HepG2 (cell line): Measurements from ENCODE around the gene TBC1D22A. TPM values are rescaled to one million over a fixed set of nuclear protein-coding genes. Genes with fewer than 3 reads are reported as not detected.

Experiments used
- ATAC-seq: fragments of 200-7000 bp; cut with Tn5 transposase; 3 replicates; pipeline ENCODE4 v1.9.1; 2020; ENCODE audit warnings: mild to moderate bottlenecking, moderate library complexity
- BruUV-seq: library from RNA; stranded (reverse); fragments of 400-500 nt; replicated peaks from 2 replicates; lab custom pipeline; 2021; lab: Mats Ljungman, UMichigan
- CTCF ChIA-PET: fragments of 300-600 bp; formaldehyde crosslinking; extraction: SDS; loops from one replicate; lab custom pipeline; 2021; ENCODE audit warnings: low total read pairs, inconsistent platforms, low intra/inter-chr PET ratio; lab: Yijun Ruan, JAX
- POLR2A ChIA-PET: fragments of 350-600 bp; sonication (Branson Sonifier 250); formaldehyde crosslinking; loops from one replicate; lab custom pipeline; 2020; ENCODE audit warnings: antibody characterized with exemption, inconsistent platforms; lab: Yijun Ruan, JAX
- DNase-seq: peaks from one replicate; pipeline ENCODE4 v3.0.0-alpha.2; 2015; ENCODE audit warnings: low spot score
- FAIRE-seq: peaks from 3 replicates; lab custom pipeline; 2011; peaks lifted over from hg19 to GRCh38; lab: Jason Lieb, UNC
- H2AFZ ChIP-seq: one replicate; pipeline ENCODE4 v1.6.1; 2011; ENCODE audit warnings: low read length, inconsistent platforms
- H3K27ac ChIP-seq: fragments of 300-600 bp; 3 replicates; pipeline ENCODE4 v1.8.0; 2011; ENCODE audit warnings: mixed run types, mild to moderate bottlenecking, mixed read lengths, low read length, inconsistent platforms; ENCODE audit not compliant: insufficient read depth; ENCODE audit errors: extremely low read length
- H3K27me3 ChIP-seq, 2 experiments: fragments of 200-600 bp in 1 of 2; 2 replicates in 1 of 2; 3 replicates in 1 of 2; pipeline versions ENCODE4 v1.6.0 to v1.8.0; 2011; ENCODE audit warnings: low read length in 2 of 2, mild to moderate bottlenecking in 2 of 2, moderate library complexity in 2 of 2, inconsistent platforms in 1 of 2; ENCODE audit not compliant: insufficient read depth in 2 of 2, control insufficient read depth in 1 of 2
- H3K36me3 ChIP-seq, 2 experiments: fragments of 200-600 bp in 1 of 2; replicated peaks in 1 of 2; 2 replicates in 1 of 2; 3 replicates in 1 of 2; pipeline versions ENCODE4 v1.5.1 to v1.8.0; 2011; ENCODE audit warnings: low read length in 2 of 2, inconsistent platforms in 1 of 2; ENCODE audit not compliant: insufficient read depth in 2 of 2, control insufficient read depth in 1 of 2
- H3K4me1 ChIP-seq: 2 replicates; pipeline ENCODE4 v1.5.1; 2012; ENCODE audit warnings: low read length, inconsistent platforms; ENCODE audit not compliant: insufficient read depth
- H3K4me2 ChIP-seq: 2 replicates; pipeline ENCODE4 v1.6.0; 2011; ENCODE audit warnings: low read depth, low read length, inconsistent platforms
- H3K4me3 ChIP-seq, 3 experiments: fragments of 200-600 bp in 1 of 3; sonication (generic), shearing (Covaris generic) in 1 of 3; replicated peaks in 1 of 3; 2 replicates each; pipeline ENCODE4 v1.5.1; 2011 to 2016; ENCODE audit warnings: low read length in 3 of 3, inconsistent platforms in 2 of 3, low read depth in 2 of 3, mild to moderate bottlenecking in 2 of 3, control low read depth in 1 of 3, mixed read lengths in 1 of 3; ENCODE audit not compliant: insufficient read depth in 1 of 3
- H3K79me2 ChIP-seq: one replicate; pipeline ENCODE4 v1.6.1; 2011; ENCODE audit warnings: low read length, inconsistent platforms; ENCODE audit not compliant: insufficient read depth
- H3K9ac ChIP-seq: 2 replicates; pipeline ENCODE4 v1.6.0; 2011; ENCODE audit warnings: mild to moderate bottlenecking, low read depth, low read length, inconsistent platforms; ENCODE audit not compliant: insufficient read depth
- H3K9me3 ChIP-seq: 2 replicates; pipeline ENCODE4 v1.5.1; 2012; ENCODE audit warnings: mild to moderate bottlenecking, low read length
- H4K20me1 ChIP-seq: 2 replicates; pipeline ENCODE4 v1.6.0; 2011; ENCODE audit warnings: inconsistent platforms, mild to moderate bottlenecking, low read length, moderate library complexity; ENCODE audit not compliant: insufficient read depth
- ARHGAP35 ChIP-seq: sonication (generic); formaldehyde crosslinking; IDR thresholded peaks from 2 replicates; pipeline ENCODE4 v1.9.0; 2022; ENCODE audit warnings: mild to moderate bottlenecking, inconsistent platforms, moderate library complexity, missing genetic modification reagents, borderline replicate concordance
- ARNT2 ChIP-seq: sonication (generic); formaldehyde crosslinking; IDR thresholded peaks from 2 replicates; pipeline ENCODE4 v1.8.0; 2022; ENCODE audit warnings: mild to moderate bottlenecking, low read depth, missing genetic modification reagents, moderate library complexity
- FOXM1 ChIP-seq: sonication (generic); formaldehyde crosslinking; IDR thresholded peaks from 2 replicates; pipeline ENCODE4 v1.5.0; 2020; ENCODE audit warnings: missing genetic modification reagents
- ISX ChIP-seq: sonication (generic); formaldehyde crosslinking; conservative IDR thresholded peaks from 2 replicates; pipeline ENCODE4 v1.5.0; 2020; ENCODE audit warnings: missing genetic modification reagents
- KLF16 ChIP-seq, 2 experiments: sonication (generic) in 1 of 2; formaldehyde crosslinking in 1 of 2; IDR thresholded peaks; 2 replicates each; pipeline versions ENCODE4 v1.6.1 to v1.8.0; 2016 to 2023; ENCODE audit warnings: missing genetic modification reagents in 2 of 2, missing compliant biosample characterization in 1 of 2
- MAFK ChIP-seq, 2 experiments: IDR thresholded peaks in 1 of 2; conservative IDR thresholded peaks in 1 of 2; 2 replicates each; pipeline ENCODE4 v1.6.1; 2011; ENCODE audit warnings: improper control_type of control experiment in 2 of 2, low read length in 2 of 2
- SIX1 ChIP-seq: sonication (generic); formaldehyde crosslinking; IDR thresholded peaks from 2 replicates; pipeline ENCODE4 v1.4.0; 2020; ENCODE audit warnings: missing genetic modification reagents, borderline replicate concordance
- SMC3 ChIP-seq: IDR thresholded peaks from 2 replicates; pipeline ENCODE4 v1.6.1; 2011; ENCODE audit warnings: low read length, improper control_type of control experiment
- TMF1 ChIP-seq: sonication (generic); formaldehyde crosslinking; IDR thresholded peaks from 2 replicates; pipeline ENCODE4 v1.8.1; 2022; ENCODE audit warnings: low read depth, missing genetic modification reagents
- ZNF224 ChIP-seq: sonication (generic); formaldehyde crosslinking; IDR thresholded peaks from 2 replicates; pipeline ENCODE4 v1.5.0; 2020; ENCODE audit warnings: mild to moderate bottlenecking, missing genetic modification reagents
- ZNF7 ChIP-seq: IDR thresholded peaks from 2 replicates; pipeline ENCODE4 v1.6.1; 2016; ENCODE audit warnings: missing biosample characterization, missing genetic modification reagents
- WGBS: methylation state at CpG from one replicate; pipeline ENCODE4 v1.1.6; 2017; ENCODE audit warnings: low lambda C conversion rate; 5-methylcytosine and 5-hydroxymethylcytosine counted together
- in situ Hi-C: cut with HindIII; loops from 2 replicates; pipeline ENCODE4 v1.10.0; 2017; ENCODE audit warnings: low pct_unique_long_range_greater_than_20kb; ENCODE audit not compliant: extremely low pct_ligation_motif_present
- intact Hi-C: fragments of 100-400 bp; cut with micrococcal nuclease; formaldehyde crosslinking; loops from one replicate; pipeline ENCODE4 v1.10.0; 2022; ENCODE audit not compliant: unreplicated experiment
- polyA plus RNA-seq, 8 experiments: library from polyadenylated mRNA; depleted of rRNA in 3 of 8; stranded (reverse) in 7 of 8; unstranded in 1 of 8; fragments of >200 nt; fragmentation: Illumina TruSeq in 4 of 8; extraction: Trizol in 4 of 8; gene quantifications; 2 replicates each; pipeline versions ENCODE4 v1.2.1 to v1.2.3, GENCODE V29; 2011 to 2016; ENCODE audit warnings: low read depth in 4 of 8, missing spikeins in 1 of 8, mixed read lengths in 1 of 8; ENCODE audit not compliant: insufficient read depth in 1 of 8
- total RNA-seq, 5 experiments: library from RNA; depleted of rRNA; stranded (reverse); fragments of >200 nt; fragmentation: Illumina TruSeq; extraction: Trizol; gene quantifications; 2 replicates each; pipeline ENCODE4 v1.2.3, GENCODE V29; 2016; ENCODE audit warnings: low read depth in 1 of 5
- TF ChIP-seq, protein P1 (sequence below): sonication (generic); formaldehyde crosslinking; IDR thresholded peaks from 2 replicates; pipeline ENCODE4 v1.5.1; 2020; ENCODE audit warnings: mild to moderate bottlenecking, missing genetic modification reagents, moderate library complexity
- TF ChIP-seq, protein P2 (sequence below): sonication (generic); formaldehyde crosslinking; IDR thresholded peaks from 2 replicates; pipeline ENCODE4 v1.9.0; 2021; ENCODE audit warnings: mild to moderate bottlenecking, missing genetic modification reagents

The TBC1D22A gene
- total and polyA plus RNA-seq, 2 of the 13 experiments (the other 11 are each of a cell fraction or from before 2014, with no cell fraction given): 17.3 to 18.0 TPM

DNA sequence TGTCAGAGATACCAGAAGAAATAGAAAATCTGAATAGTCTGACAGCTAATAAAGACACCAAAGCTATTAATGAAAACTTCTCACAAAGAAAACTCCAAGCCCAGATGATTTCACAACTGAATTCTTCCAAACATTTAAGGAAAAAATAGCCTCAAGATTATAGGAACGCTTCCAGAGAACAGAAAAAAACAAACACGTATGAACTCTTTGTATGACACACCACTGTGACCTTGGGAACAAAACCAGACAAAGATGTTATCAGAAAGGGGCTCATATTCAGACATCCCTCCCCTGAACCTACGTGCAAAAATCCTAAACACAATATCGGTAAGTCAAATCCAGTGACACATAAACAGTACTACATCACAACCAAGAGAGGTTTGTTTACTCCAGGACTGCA lies 47.9 kb upstream of the TBC1D22A start:
- DNase-seq: no peak
- ChIA-PET CTCF (no interaction called here), POLR2A (no interaction called here)
- Histone ChIP-seq H3K27ac (no peak overlapping the region), H3K79me2 (no peaks in the 10 kb centered on the region), H3K9ac (no peak overlapping the region), H2AFZ (no peak overlapping the region), H3K4me3 (no peak overlapping the region), H3K4me1 (peaks cover 6% of the 10 kb centered on the region; the same call in 1 of the 2 replicates), H3K4me2 (no peak overlapping the region), H4K20me1 (no peaks in the 10 kb centered on the region; the same call in 1 of the 2 replicates), H3K27me3 (no peaks in the 10 kb centered on the region), H3K9me3 (no peaks in the 10 kb centered on the region), H3K36me3 (peaks cover 15 to 69% of the 10 kb centered on the region in 2 experiments)
- WGBS: 81% methylated on average over 4 of the region's 4 CpGs
- in situ Hi-C loops: no loop called here
- no peak for ATAC-seq
- FAIRE-seq: no peak
- no TSS peak for BruUV-seq
- intact Hi-C loops: no loop called here
- TF ChIP-seq KLF16 (CRISPR knock-in tag; IDR thresholded peaks at IDR 0.05): no peak
- TF ChIP-seq TMF1 (CRISPR knock-in tag): no peak
- TF ChIP-seq ZNF7 (CRISPR knock-in tag): no peak
- TF ChIP-seq, protein P1, sequence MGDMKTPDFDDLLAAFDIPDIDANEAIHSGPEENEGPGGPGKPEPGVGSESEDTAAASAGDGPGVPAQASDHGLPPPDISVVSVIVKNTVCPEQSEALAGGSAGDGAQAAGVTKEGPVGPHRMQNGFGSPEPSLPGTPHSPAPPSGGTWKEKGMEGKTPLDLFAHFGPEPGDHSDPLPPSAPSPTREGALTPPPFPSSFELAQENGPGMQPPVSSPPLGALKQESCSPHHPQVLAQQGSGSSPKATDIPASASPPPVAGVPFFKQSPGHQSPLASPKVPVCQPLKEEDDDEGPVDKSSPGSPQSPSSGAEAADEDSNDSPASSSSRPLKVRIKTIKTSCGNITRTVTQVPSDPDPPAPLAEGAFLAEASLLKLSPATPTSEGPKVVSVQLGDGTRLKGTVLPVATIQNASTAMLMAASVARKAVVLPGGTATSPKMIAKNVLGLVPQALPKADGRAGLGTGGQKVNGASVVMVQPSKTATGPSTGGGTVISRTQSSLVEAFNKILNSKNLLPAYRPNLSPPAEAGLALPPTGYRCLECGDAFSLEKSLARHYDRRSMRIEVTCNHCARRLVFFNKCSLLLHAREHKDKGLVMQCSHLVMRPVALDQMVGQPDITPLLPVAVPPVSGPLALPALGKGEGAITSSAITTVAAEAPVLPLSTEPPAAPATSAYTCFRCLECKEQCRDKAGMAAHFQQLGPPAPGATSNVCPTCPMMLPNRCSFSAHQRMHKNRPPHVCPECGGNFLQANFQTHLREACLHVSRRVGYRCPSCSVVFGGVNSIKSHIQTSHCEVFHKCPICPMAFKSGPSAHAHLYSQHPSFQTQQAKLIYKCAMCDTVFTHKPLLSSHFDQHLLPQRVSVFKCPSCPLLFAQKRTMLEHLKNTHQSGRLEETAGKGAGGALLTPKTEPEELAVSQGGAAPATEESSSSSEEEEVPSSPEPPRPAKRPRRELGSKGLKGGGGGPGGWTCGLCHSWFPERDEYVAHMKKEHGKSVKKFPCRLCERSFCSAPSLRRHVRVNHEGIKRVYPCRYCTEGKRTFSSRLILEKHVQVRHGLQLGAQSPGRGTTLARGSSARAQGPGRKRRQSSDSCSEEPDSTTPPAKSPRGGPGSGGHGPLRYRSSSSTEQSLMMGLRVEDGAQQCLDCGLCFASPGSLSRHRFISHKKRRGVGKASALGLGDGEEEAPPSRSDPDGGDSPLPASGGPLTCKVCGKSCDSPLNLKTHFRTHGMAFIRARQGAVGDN (CRISPR knock-in tag): no peak
- TF ChIP-seq, protein P2, sequence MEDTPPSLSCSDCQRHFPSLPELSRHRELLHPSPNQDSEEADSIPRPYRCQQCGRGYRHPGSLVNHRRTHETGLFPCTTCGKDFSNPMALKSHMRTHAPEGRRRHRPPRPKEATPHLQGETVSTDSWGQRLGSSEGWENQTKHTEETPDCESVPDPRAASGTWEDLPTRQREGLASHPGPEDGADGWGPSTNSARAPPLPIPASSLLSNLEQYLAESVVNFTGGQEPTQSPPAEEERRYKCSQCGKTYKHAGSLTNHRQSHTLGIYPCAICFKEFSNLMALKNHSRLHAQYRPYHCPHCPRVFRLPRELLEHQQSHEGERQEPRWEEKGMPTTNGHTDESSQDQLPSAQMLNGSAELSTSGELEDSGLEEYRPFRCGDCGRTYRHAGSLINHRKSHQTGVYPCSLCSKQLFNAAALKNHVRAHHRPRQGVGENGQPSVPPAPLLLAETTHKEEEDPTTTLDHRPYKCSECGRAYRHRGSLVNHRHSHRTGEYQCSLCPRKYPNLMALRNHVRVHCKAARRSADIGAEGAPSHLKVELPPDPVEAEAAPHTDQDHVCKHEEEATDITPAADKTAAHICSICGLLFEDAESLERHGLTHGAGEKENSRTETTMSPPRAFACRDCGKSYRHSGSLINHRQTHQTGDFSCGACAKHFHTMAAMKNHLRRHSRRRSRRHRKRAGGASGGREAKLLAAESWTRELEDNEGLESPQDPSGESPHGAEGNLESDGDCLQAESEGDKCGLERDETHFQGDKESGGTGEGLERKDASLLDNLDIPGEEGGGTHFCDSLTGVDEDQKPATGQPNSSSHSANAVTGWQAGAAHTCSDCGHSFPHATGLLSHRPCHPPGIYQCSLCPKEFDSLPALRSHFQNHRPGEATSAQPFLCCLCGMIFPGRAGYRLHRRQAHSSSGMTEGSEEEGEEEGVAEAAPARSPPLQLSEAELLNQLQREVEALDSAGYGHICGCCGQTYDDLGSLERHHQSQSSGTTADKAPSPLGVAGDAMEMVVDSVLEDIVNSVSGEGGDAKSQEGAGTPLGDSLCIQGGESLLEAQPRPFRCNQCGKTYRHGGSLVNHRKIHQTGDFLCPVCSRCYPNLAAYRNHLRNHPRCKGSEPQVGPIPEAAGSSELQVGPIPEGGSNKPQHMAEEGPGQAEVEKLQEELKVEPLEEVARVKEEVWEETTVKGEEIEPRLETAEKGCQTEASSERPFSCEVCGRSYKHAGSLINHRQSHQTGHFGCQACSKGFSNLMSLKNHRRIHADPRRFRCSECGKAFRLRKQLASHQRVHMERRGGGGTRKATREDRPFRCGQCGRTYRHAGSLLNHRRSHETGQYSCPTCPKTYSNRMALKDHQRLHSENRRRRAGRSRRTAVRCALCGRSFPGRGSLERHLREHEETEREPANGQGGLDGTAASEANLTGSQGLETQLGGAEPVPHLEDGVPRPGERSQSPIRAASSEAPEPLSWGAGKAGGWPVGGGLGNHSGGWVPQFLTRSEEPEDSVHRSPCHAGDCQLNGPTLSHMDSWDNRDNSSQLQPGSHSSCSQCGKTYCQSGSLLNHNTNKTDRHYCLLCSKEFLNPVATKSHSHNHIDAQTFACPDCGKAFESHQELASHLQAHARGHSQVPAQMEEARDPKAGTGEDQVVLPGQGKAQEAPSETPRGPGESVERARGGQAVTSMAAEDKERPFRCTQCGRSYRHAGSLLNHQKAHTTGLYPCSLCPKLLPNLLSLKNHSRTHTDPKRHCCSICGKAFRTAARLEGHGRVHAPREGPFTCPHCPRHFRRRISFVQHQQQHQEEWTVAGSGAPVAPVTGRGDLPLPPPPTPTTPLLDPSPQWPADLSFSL (CRISPR knock-in tag): no peak
- TF ChIP-seq ZNF224 (CRISPR knock-in tag): no peak
- TF ChIP-seq ARNT2 (CRISPR knock-in tag): no peak
- TF ChIP-seq ISX (CRISPR knock-in tag): no peak
- no peak for TF ChIP-seq ARHGAP35 (CRISPR knock-in tag)
- TF ChIP-seq SIX1: no peak
- no peak for TF ChIP-seq SMC3
- no peak for TF ChIP-seq MAFK (conservative IDR thresholded peaks at IDR 0.05 in 1 of 2, IDR thresholded peaks at IDR 0.05 in 1 of 2; ENCODE audit: low read length in 2 of 2)
- no peak for TF ChIP-seq FOXM1 (CRISPR knock-in tag)
